Right forelimb (tissue), 1 donor: ENCODE data around the gene HLA-DQB2.

Source experiments
- DNase-seq: peaks from one replicate; pipeline ENCODE4 v3.0.0-alpha.2; 2018

HLA-DQB2 gene

DNA sequence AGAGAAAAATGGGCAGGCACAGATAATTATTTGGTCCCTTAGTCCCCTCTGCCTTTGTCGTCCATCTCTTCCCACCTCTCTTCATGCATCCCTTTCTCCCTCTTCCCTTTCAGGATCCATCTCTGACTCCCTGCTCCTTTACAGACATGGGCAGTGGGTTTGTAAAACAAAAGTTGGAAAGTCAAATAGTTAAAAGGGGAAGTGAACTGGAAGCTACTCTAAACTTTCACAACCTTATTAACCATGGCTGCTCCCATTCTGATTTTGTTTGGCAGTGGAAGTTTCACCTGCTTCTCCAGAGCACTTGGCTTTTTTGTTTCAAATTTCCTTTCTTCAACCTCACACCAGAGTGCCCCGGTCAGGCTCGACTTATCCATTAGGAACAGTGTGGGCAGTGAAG lies 21.0 kb downstream of the HLA-DQB2 start:
- no peak for DNase-seq

DNA sequence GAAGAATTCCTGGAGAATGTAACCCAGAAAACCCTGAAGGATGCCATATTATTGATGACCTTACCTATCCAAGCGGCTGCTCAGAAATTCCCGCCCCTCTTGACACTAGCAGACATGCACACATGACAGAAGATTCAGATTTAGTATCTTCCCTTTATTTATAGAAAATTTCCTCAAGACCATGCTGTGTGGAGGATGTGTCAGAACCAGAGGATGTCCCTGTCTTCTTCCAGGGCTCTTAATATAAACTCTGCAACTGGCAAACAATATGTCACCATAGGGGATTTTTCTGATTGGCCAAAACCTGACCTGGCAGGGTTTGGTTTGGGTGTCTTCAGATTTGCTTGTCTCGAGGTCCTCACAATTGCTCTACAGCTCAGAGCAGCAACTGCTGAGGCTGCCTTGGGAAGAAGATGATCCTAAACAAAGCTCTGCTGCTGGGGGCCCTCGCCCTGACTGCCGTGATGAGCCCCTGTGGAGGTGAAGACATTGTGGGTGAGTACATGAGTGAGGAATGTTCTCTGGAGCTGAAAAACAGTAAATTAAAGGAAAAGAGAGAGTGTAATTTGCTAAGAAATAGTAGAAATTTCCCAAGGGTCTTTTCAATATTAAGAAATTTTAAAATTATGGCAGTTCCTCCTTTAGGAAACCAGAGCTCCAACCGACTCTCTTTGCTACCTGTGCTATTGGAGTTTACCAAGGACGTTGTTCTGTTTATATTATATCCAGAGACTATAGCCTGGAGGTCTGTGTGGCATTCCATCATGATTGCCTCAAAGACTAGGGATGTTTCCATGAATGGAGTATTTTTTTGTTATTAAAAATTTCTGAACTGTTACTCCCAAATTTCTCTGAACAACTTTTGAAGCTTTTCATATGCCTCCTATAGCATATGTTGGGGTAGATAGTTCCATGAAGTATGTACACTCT lies 22.0 kb downstream of the HLA-DQB2 start, which contains the start of gene HLA-DQA2:
HLA-DQA2 (plus strand) TSS at position 361 of the 930 bp plus-strand sequence; CDS start at position 414, 53 bp downstream.
- DNase-seq: no peak

DNA sequence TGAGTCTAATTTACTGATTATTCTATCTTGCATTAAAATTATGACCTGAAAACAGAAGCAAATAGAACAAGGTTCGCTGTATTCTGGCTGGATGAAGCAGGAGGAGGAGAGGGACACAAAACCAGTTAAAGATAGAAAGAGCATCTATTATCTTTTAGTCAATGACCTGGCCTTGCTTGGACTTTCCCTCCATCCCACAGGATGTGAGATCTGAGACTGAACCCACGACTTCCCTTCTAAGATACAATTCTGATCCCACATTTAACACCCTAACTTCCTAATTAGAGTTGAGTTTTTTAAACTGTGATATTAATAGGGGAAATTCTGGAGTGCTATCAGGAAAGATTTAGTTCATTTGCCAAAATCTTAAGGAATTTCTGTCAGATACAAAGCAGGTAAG lies 25.2 kb downstream of the HLA-DQB2 start:
- DNase-seq: no peak

DNA sequence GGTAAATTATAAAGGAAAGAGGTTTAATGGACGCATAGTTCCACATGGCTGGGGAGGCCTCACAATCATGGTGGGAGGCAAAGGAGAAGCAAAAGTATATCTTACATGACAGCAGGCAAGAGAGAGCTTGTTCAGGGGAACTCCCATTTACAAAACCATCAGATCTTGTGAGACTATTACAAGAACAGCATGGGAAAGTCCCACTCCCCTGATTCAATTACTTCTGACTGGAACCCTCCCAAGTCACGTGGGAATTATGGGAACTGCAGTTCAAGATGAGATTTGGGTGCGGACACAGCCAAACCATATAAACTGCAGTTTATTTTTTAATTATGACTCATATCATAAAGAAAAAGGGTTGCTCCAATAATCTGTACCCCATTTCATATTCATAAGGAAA lies 44.5 kb downstream of the HLA-DQB2 start:
- no peak for DNase-seq

DNA sequence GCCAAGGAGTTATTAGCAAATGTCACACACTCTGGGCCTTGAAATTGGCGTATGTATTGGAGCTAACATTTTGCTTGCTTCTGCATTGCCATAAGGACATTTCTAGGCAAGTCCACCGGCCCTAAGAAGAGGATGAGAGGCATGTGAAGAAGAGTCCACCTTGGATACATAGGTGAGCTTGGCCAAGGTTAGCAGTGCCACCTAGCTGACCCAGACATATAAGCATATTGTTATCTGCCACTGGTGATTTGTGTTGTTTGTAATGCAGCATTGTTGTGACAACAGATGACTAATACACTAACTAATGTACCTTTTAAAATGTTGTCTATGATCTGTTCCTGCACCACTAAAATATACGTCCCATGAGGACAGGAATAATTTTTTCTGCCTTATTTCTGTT lies 46.9 kb downstream of the HLA-DQB2 start:
- DNase-seq: no peak

DNA sequence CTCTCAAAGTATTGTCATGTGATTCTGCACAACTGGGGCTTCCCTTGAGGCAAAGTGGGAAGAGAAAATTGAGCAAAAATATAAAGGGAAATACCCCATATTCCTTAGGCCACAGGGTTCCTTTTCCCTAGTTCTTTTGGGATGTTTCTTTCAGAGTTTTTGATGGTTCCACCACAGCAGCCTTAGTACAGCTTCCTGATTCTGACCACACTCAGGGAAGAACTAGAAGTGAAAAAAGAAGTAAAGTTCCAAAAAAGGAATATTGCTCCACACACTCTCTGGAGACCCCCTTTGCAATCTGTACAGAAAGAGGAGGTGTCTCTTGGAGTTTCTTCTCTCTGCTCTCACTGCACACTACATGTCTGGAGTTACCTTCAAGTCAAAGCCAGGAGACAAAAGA lies 50.1 kb downstream of the HLA-DQB2 start:
- no peak for DNase-seq

DNA sequence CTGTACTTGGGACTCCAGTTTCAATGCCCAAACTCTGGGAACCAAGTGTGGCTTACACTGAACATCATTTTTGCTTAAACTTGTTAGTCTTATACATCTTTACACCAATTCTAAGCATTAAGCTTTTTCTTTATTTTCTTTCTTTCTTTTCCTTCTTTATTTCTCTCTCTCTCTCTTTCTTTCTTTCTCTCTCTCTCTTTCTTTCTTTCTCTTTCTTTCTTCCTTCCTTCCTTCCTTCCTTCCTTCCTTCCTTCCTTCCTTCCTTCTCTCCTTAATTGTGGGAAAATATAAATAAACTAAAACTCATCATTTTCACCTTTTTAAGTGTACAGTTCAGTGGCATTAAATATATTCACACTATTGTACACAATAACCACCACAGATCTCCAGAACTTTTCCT lies 53.7 kb downstream of the HLA-DQB2 start:
- no peak for DNase-seq
